Esophagus muscularis mucosa (tissue), 3 donors: ENCODE measurements around the gene TMEM190.

Source experiments
- POLR2A ChIP-seq: fragments of 450-650 bp; IDR thresholded peaks from one replicate; pipeline ENCODE4 v1.6.1; 2017; ENCODE audit warnings: antibody characterized with exemption, moderate library complexity, mild to moderate bottlenecking, low read depth
- TF ChIP-seq, protein P1 (sequence below), 3 experiments: fragments of 200-600 bp in 2 of 3; fragments of 450-650 bp in 1 of 3; sonication (generic) in 2 of 3; IDR thresholded peaks; one replicate each; pipeline ENCODE4 v1.5.1; 2017 to 2019; ENCODE audit warnings: antibody characterized with exemption in 3 of 3, mild to moderate bottlenecking in 2 of 3, moderate library complexity in 1 of 3

DNA sequence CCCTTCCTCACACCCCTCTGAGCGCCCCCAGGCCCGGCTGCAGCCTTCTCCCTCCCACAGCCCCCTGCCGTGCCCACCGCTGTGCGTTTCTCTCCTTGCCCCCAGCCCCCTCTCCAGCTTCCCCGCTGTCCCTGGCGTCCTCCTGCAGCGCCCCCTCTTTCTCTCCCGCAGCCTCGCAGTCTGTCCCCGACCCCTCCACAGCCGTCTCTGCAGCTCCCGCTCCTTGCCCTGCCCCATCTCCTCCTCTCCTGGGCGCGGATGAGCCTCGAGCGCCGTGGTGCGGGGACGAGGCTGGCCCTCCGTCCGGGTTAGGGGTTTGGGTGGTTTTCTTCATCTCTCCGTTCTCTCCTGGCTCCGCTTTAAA, 35.9 kb upstream of the TMEM190 start:
- TF ChIP-seq, protein P1, sequence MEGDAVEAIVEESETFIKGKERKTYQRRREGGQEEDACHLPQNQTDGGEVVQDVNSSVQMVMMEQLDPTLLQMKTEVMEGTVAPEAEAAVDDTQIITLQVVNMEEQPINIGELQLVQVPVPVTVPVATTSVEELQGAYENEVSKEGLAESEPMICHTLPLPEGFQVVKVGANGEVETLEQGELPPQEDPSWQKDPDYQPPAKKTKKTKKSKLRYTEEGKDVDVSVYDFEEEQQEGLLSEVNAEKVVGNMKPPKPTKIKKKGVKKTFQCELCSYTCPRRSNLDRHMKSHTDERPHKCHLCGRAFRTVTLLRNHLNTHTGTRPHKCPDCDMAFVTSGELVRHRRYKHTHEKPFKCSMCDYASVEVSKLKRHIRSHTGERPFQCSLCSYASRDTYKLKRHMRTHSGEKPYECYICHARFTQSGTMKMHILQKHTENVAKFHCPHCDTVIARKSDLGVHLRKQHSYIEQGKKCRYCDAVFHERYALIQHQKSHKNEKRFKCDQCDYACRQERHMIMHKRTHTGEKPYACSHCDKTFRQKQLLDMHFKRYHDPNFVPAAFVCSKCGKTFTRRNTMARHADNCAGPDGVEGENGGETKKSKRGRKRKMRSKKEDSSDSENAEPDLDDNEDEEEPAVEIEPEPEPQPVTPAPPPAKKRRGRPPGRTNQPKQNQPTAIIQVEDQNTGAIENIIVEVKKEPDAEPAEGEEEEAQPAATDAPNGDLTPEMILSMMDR (IDR thresholded peaks at IDR 0.05): peak in 1 of 3 experiments; percentile 3
- no peak for TF ChIP-seq POLR2A
